ENCODE data around the gene ZNF496. TPM values are rescaled to one million over a fixed set of nuclear protein-coding genes. Genes with fewer than 3 reads are reported as not detected.

The ZNF496 gene
- polyA plus RNA-seq, 3 donors = 36.5 to 52.7 (median 39.6) TPM

Other genes starting within 250 kb of the ZNF496 start
- 10 to 100 TPM; 10.9 to 14.1 (median 11.4) TPM for gene ZNF669, start 227.5 kb downstream of the ZNF496 start, polyA plus RNA-seq (ENCODE audit: insufficient read length in 3 of 3)
- gene ZNF124, start 159.8 kb downstream of the ZNF496 start, polyA plus RNA-seq (ENCODE audit: insufficient read length in 3 of 3) = 10 to 100 TPM; 18.3 to 34.8 (median 33.8) TPM
- gene VN1R5, start 75.8 kb downstream of the ZNF496 start, polyA plus RNA-seq (ENCODE audit: insufficient read length in 3 of 3) = under 1 TPM in 2 of 3 donors, not detected in 1; 0.14 to 0.43 TPM
- gene NLRP3, start 84.3 kb upstream of the ZNF496 start, polyA plus RNA-seq (ENCODE audit: insufficient read length in 3 of 3) = under 1 TPM; 0.83 to 0.94 (median 0.88) TPM
- under 1 TPM in 2 of 3 donors, not detected in 1; 0.05 to 0.06 TPM for gene OR2B11, start 126.2 kb upstream of the ZNF496 start, polyA plus RNA-seq (ENCODE audit: insufficient read length in 3 of 3)
- under 1 TPM; 0.23 to 0.99 (median 0.90) TPM for gene OR2C3, start 204.6 kb upstream of the ZNF496 start, polyA plus RNA-seq (ENCODE audit: insufficient read length in 3 of 3)
- 1 to 10 TPM in 1 of 3 donors, under 1 TPM in 2; 0.38 to 1.3 (median 0.58) TPM for gene GCSAML, start 217.3 kb upstream of the ZNF496 start, polyA plus RNA-seq (ENCODE audit: insufficient read length in 3 of 3)

All from renal pelvis (tissue), 3 donors.